ENCODE results near the gene SDK1. TPM values are rescaled to one million over a fixed set of nuclear protein-coding genes. Genes with fewer than 3 reads are reported as not detected.

SDK1 gene
- total RNA-seq, 1 donor from 2014 or later, result 7.5 TPM

DNA sequence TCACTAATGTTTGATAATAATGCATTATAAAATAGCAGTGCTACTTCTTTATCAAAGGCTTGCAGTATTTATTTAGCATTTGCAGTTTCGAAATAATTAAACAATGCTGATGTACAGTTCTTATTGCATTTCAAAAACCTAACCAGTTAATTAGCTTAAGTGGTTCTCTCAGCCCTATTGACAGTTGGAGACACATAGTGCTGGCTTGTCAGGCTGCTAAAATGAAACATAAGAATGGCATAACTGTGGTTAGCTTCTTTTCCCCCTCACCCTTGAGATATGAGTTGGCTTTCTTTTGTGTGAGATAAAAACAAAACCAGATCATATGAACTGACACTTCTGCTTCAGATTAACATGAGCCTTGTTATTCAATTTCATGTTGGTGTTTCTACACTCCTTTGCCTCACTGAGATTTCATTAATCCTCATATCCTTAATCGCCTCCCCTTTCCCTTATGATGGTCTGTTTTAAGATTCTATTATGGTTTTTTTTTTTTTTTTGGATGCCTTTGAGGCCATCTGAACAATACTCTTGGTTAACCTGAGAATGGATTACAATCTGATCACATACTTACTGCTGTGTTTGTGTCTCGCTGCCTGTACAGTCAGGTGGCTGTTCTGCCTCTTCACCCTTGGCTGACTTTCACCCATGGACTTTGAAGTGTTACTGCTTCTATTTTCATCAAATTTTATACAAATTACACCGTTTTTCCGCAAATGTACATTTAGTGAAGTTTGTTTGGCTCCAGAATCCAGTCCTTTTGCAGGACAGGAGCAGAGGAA, 108.0 kb downstream of the SDK1 start:
- DNase-seq (ENCODE audit: low spot score), result no peak

DNA sequence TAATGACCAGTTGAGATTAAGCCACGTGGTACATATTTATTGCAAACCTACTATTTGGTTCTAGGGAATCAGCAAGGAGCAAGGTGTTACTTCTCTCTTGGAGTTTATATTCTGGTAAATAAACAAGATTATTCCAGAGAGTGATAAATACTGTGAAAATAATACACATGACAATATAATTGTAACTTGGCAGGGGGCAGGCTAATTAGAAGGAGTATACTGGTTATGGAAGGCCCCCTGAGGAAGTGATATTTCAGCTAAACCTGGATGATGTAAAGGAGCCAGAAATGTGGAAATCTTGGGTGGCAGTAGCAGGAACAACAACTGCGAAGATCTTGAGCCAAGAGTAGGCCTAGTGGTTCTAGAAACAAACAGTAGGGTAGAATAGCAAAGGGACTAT, 111.8 kb downstream of the SDK1 start:
- DNase-seq (ENCODE audit: low spot score), result no peak

DNA sequence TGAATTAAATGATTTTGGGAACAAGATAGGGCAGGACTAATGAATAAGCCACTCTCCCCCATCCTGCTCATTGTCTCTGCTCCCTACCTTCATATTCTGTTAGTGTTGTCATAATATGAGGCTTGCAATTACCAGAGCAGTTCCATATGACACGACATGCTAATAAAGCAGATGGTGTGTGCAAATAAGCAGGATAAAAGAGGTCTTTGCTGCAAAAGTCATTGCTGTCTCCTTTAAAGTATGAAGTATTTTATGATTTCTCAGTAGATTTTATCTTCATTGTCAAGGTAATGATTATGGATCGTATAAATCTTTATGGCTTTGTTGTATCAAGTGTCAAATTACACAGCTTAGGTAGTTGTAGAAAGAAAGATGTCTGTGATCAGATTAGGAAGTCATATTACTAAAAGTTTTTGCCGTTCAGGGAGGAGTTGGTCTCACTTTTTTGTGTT, 114.8 kb downstream of the SDK1 start:
- DNase-seq (ENCODE audit: low spot score), result no peak

DNA sequence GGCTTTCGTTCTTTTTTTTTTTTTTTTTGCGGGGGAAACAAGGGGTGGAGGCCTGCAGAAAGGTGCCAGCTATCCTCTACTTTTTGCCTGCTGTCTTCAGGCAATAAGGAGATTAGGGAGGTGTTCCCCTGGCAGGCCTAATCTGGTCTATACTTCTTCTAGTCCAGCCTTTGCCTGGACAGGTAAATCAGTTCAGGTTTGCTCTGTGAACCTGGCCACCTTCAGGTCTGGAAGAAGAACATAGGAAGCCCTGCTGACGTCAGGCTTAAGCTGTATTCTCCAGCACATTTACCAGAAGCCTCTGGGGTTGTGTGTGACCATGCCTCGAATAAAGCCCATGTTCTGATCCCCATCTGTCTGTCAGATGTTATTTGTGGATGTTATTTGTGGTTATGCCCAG, 115.4 kb downstream of the SDK1 start:
- no peak for DNase-seq (ENCODE audit: low spot score)

DNA sequence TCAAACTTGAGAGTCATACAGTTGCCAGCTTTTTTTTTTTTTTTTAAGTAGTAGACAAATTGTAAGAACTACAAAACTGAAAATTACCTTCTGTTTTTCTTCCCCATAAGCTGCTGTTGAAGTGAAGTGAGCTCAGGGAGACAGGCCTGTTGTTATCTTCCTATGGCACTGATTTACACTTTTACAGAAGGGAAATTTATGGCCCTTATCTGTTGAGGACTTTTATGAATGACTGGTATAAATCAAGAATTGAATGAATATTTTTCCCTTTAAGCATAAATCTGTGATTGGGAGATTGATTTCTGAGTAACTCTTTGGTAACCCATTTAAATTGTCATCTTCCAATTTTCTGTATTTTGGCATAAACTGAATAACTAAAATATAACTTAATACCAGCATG, 124.0 kb downstream of the SDK1 start:
- DNase-seq (ENCODE audit: low spot score), result no peak

DNA sequence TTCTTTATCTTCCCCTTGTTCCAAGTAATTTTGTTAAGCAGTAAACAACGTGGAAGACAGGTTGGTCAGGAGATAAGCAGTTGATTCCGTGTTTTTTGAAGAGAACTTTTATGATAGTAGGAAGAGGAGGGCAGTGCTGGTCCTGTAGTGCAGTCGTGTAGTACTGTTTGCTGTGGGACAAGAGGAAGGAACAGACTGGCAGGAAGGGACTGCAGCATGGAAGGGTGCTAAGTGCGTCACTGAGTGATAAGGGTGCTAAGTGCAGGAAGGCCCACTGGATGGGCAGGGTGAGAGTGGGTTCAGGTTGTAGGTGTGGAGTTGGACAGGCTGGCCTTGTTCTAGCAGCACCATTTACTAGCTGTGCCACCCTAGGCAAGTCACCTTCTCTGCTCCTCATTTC, 125.0 kb downstream of the SDK1 start:
- DNase-seq (ENCODE audit: low spot score), result no peak

DNA sequence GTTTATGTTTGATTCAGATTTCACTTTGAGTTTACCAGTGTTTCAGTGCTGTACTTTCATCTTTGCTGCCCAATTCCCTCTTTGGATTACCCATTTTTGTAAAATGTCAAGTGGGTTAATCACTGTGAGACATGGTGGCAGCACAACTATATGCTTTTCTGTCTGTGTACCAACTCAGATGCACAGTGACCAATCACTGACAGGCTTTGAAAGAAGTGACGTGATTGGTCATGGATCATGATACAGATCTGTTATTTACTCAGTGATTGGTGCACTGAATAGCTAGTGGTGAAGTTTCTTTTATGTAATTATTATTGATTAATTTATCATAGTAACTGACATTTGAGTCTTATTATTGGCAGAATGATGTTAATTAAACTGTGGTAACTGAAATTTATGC, 126.9 kb downstream of the SDK1 start:
- no peak for DNase-seq (ENCODE audit: low spot score)

DNA sequence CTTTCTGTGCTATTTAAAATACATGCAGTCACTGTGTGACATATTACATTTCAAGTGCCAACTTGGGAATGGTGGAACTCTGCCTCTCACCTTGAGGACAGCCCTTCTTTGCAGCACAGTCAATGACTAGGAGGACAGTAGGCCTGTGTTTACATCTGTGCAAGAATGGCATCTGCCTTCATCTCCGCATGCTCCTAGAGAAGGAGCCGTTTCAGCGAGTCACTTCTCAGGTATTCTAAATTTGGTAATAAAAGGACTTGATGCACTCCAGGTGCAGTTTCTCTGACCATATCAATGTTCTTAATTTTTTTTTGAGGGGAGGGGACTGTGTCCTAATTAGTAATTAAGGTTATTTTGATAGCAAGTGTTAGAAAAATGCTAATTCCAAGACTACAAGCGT, 128.9 kb downstream of the SDK1 start:
- no peak for DNase-seq (ENCODE audit: low spot score)

DNA sequence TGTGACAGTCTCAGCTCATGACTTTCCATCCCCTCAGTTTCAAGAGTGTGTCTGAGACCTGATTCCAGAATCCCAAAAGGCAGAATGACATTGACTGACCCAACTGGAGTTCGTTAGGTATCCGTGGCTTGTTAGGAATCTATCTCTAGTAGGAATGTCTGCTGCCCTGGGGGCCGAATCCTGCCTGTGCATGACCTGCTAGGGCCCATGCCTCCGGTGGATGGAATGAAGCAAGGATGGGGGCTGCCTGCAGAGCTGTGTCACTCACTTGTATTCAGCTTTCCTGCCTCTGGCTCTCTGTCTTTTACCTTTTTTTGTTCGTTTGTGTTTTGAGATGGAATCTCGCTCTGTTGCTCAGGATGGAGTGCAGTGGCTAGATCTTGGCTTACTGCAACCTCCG, 129.5 kb downstream of the SDK1 start:
- DNase-seq (ENCODE audit: low spot score), result no peak

DNA sequence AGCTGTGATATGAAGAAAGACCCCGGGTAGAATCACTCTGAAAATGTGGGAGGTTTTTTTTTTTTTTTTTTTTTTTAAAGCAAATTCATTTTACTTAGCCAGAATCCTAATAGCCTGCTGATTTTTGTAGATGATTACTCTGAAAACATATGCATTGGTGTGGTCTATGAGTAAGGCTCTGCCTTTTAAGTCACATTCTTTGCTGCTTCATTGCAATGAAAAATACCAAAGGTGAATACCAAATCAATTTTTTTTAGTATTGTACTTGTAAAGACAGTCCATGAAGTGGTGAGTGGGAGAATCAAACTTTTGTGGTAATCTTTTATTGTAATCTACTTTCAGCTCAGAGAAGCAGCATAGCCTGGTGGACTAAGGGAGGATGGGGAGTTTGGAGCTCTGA, 130.3 kb downstream of the SDK1 start:
- DNase-seq (ENCODE audit: low spot score), result no peak

DNA sequence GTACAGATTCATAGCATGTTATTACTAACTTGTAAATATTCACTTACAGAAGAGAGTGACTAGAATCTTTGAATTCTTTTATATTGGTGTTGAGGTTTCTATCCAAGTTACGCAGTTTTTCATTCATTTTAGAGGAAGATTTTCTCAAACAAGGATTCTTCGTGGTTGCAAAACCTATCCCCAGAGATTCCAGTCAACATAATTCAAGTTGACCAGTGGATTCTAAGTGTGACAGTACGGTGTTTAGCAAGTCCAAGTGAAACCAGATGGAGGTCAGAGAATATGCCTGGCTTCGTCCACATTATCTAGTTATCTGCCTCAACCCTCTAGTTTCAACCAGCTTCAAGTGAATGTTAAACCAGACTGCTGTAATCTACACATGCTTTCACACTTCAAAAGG, 131.9 kb downstream of the SDK1 start:
- DNase-seq (ENCODE audit: low spot score), result no peak

DNA sequence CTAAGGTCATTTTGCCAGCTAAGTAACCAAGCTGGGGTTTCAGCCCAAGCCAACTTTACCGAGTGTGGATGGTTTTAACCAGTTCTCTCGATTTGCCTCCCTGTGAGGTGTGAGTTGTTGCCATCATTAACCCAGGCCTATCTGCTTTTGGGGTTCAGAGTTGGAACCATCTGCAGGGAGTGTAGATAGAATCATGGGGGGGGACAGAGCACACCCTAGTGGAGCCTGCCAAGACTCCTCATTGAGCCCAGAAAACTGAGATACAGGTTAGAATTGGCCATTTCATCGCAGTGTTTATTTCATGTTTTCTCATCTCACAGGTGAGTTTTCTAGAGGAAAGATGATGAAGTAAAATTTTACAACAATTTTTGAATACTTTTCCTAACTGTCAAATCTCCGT, 133.6 kb downstream of the SDK1 start:
- DNase-seq (ENCODE audit: low spot score), result no peak

DNA sequence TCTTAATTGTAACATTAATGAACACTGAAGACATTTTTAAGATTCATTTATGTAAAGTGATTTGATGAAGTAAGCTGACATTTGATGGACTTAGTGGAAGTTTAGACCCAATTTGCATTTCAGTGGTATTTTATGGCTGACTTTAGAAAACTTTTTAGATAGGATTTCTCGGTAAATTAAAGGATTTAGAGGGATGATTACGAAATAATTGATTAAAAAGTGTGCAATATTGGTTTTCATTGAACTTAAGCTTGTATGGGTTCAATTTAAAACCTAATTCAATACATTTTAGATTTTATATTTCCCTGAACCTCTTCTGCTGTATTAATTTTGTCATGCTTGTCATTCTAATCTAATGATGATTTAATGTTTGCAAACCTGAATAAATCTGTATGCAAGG, 135.1 kb downstream of the SDK1 start:
- DNase-seq (ENCODE audit: low spot score), result no peak

DNA sequence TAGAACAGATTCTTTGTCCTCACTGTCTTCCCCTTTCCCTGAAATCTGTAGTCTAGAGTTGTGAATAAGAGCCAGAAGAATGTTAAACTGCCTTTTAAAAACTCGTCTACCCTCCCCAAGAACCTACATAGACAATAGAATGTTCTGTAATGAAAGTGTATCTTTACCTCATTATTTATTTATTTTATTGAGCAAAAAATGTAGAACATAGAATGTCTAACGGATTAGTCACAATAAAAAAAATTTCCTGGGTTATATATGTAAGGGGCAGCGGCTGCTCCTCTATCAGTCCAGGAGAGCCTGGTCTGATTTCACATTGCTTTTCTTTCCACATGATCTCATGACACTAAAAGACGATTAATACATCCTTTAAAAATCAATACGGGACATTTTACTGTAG, 135.7 kb downstream of the SDK1 start:
- no peak for DNase-seq (ENCODE audit: low spot score)

DNA sequence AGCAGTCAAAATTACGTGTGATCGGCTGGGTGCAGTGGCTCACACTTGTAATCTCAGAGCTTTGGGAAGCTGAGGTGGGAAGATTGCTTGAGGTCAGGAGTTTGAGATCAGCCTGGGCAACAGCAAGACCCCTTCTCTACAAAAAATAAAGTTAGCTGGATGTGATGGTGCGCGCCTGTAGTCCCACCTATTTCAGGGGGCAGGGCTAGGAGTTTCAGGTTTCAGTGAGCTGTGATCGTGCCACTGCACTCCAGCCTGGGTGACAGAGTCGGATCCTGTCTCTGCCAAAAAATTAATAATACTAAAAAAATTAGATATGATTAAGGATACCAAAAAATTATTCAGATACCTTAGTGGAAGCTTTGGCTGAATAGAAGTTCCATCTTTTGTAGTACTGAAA, 136.4 kb downstream of the SDK1 start:
- DNase-seq (ENCODE audit: low spot score), result no peak

DNA sequence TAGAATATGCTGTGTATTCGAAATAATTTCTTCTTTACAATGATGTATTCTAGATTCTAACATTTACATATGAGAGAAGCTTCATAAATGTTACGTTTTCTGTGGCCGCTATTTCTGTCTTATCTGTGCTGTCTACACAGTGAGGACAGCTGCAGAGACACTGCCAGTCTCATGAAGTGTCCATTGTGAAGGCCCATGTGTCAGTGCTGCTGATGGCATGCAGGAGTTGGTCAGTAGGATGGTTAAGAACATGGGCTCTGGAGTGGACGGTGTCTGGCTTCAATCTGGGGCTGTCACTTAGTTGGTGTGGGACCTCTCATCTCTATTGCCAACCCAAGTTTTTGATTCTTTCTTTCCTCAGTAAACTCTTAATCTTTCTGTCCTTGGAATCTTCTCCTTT, 137.3 kb downstream of the SDK1 start:
- no peak for DNase-seq (ENCODE audit: low spot score)

DNA sequence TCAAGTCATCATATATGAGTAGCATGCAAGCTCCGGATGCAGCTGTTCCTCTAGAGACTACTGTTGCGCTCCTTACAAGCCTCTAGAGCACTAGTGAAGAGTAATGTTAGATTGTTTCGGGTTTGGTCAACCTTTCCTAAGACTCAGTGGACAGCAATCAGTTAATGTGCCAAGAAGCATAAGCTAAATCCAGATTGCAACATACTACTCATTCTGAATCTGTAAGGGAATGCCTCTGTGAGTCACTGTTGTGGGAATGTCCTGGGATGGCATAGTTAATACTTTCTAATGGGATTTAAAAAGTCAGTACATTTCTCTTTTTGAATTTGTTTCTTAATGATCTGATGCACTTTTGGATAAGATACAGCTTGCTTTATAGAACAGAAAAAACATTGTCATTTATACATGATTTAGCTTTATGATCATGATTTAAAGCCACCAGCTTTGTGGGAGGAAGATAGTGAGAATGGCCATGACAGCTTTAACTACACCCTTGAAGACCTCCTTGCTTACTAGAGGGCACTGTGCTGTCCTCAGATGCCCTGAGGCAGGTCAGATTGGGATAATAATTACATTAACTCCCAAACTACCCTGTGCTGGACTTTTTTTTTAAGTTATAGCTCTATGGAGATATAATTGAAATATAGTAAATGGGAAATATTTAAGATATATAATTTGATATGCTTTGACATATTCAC, 138.4 kb downstream of the SDK1 start:
- DNase-seq (ENCODE audit: low spot score), result no peak

DNA sequence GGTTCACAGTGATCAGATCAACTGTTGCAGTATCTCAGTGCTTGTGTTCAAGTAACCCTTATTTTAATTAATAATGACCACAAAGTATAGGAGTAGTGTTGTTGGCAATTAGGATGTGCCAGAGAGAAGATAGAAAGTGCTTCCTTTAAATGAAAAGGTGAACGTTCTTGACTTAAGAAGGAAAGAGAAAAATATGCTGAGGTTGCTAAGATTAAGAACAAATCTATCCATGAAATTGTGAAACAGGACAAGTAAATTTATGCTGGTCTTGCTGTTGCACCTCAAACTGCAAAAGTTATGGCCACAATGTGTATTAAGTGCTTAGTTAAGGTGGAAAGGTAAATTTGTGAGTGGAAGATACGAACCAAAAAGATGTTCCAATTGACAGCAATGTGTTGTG, 139.5 kb downstream of the SDK1 start:
- DNase-seq (ENCODE audit: low spot score), result no peak

DNA sequence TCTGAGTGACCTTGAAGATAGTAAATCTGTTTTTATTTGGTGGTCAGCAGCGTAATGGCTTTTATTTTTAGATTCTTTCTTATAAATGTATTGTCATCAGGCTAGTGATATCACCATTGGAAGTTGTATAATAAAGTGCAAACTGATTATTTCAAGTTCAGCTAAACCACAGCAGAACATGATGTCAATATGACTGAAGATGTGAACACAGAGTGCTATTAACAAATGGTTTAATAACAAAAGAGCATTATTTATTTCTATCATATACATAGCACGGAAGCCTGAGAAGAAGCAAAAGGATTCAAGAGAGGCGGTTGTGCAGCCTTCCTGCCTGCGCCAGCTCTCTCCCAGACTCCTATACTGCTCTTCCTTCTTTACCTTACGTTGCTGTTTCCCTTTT, 142.7 kb downstream of the SDK1 start:
- no peak for DNase-seq (ENCODE audit: low spot score)

DNA sequence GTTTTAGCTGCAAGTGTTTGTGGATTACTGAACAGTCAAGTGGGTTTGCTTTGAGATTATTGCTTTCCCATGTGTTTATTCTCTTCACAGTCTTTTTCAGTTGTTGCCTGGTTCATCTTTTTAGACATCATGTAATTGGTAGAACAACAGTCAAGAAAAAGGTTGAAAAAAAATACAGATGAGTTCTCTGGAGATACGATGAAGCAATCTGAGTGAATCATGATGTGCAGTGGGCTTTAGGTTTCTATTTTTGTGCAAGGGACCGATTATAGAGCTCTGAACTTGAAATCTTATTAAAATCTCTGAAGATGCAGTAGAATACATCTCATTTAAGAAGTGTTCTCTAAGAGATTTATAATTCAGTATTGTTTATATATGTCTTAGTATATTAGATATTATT, 145.7 kb downstream of the SDK1 start:
- DNase-seq (ENCODE audit: low spot score), result no peak

DNA sequence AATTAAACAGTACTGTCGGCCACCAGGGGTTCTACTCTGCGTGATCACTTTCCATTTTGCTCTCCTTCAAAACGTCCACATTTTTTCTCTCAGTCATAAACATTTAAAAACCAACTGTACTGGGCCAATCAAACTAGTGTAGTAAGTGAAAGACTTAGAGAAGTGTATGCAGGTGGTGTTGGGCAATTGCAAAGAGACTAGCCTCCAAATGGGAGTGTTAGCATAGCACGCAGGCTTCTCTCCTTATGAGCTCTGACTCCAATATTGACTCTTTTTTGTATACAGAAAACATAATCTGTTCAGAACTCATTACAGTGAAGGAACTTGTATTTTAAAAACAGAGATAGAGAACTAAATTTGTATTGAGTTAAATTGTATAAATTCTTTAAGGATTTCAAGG, 150.6 kb downstream of the SDK1 start:
- no peak for DNase-seq (ENCODE audit: low spot score)

DNA sequence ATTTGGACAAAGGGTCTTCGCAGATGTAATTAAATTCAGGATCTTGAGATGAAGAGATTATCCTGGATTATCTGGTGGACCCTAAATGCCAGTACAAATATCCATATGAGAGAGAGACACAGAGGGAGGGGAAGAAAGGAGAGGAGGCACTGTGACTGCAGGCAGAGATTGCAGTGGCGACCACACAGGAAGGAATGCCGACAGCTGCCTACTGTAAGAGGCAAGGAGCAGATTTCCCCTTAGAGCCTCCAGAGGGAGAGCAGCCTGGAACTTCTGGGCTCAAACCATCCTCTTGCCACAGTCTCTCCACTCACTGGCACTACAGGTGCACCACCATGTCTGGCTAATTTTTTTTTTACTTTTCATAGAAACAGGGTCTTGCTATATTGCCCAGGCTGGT, 152.3 kb downstream of the SDK1 start:
- DNase-seq (ENCODE audit: low spot score), result no peak

Measured in mesenteric fat pad (tissue), 1 donor.